Choroid plexus epithelial cell (primary cell): ENCODE measurements around the gene HSPE1.

ENCODE experiments used
- DNase-seq: peaks from one replicate; pipeline ENCODE4 v3.0.0-alpha.2; 2010; ENCODE audit warnings: low read depth
- H3K4me3 ChIP-seq: 2 replicates; pipeline ENCODE4 v1.5.1; 2011; ENCODE audit warnings: low read depth, mild to moderate bottlenecking, control low read depth, low read length, moderate library complexity
- TF ChIP-seq, protein P1 (sequence below): conservative IDR thresholded peaks from 2 replicates; pipeline ENCODE4 v1.5.1; 2011; ENCODE audit warnings: low read depth, mild to moderate bottlenecking, control low read depth, inconsistent platforms, low read length, moderate library complexity

HSPE1 gene

DNA sequence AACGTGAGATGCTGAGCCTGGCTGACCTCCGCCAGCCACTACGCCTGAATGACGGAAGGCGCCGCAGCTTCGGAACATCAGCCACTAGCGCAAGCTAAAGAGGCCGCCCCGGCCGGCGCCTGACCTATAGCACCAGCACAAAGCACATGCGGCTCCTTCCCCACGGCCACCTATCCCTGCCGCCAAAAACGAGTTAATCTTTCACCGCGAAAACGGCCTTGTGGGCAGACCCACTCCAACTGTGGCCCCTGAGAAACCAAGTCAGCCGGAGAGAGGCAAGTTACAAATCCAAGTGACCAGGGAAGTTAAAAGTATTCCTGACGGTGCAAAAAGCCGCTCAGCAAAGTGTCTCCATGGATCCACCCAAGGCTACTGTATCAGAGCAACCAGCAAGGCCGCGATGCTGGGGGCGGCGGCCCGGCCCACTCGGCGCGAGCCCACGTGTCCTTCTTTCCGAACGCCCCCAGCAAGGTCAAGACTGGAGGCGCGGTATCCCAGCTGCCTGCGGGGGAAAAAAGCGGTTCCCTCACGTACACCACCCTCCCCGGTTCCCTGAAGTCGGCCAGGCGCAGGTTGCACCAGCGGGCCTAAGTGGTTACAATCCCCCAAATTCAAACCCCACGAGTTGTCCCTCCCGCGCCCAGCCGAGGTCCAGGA lies 1.1 kb upstream of the HSPE1 start:
- peak; percentile 68 for DNase-seq
- TF ChIP-seq, protein P1, sequence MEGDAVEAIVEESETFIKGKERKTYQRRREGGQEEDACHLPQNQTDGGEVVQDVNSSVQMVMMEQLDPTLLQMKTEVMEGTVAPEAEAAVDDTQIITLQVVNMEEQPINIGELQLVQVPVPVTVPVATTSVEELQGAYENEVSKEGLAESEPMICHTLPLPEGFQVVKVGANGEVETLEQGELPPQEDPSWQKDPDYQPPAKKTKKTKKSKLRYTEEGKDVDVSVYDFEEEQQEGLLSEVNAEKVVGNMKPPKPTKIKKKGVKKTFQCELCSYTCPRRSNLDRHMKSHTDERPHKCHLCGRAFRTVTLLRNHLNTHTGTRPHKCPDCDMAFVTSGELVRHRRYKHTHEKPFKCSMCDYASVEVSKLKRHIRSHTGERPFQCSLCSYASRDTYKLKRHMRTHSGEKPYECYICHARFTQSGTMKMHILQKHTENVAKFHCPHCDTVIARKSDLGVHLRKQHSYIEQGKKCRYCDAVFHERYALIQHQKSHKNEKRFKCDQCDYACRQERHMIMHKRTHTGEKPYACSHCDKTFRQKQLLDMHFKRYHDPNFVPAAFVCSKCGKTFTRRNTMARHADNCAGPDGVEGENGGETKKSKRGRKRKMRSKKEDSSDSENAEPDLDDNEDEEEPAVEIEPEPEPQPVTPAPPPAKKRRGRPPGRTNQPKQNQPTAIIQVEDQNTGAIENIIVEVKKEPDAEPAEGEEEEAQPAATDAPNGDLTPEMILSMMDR, result no peak
- H3K4me3 ChIP-seq, result peak overlapping the region; percentile 89

DNA sequence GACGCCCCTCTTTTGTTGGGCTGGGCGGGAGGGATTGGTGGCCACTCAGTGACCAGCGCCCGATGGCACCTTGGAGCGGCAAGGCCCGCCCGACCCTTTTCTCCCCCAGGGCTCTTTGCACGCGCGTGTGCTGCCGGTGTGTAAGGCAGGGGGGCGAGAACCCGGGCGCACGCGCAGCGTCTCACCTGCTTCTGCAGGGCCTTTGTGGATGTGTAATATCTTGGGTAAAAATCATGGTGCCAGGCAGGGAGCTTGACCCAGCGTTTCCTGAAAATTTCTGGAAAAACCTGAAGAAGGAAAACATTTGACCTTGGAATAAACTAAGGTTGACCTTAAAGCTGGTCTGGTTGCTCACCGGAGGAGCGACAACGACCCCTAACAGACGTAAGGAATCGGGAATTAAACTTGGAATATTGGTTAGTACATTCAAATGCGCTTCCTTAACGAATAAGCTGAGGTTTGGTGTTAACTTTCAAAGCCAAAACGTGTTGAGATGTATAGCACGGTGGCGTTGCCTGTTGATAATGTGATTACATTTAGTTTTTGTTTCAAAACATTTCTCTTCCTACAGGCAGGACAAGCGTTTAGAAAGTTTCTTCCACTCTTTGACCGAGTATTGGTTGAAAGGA lies 438 bp downstream of the HSPE1 start:
- peak overlapping the region; percentile 89 for H3K4me3 ChIP-seq
- TF ChIP-seq, protein P1, result no peak
- peak; percentile 31 for DNase-seq

DNA sequence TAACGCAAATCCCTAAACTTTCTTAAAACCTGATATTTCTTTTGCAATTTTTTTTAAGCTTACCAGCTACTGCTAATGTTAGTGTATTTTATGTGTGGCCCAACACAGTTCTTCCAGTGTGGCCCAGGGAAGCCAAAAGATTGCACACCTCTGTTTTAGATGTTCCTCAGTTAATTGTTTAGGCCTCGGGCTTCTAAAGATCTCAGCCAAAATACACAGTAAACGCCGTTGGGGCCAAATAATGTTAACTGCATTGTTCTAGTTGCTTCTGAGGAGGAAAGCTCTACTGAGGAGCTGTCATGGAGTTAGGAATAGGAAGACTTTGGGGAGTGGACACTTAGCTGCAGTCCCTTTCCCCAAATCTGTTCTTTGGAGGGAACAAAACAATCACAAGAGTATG lies 2.0 kb downstream of the HSPE1 start:
- TF ChIP-seq, protein P1, result no peak
- no peak for DNase-seq
- no peak overlapping the region for H3K4me3 ChIP-seq

DNA sequence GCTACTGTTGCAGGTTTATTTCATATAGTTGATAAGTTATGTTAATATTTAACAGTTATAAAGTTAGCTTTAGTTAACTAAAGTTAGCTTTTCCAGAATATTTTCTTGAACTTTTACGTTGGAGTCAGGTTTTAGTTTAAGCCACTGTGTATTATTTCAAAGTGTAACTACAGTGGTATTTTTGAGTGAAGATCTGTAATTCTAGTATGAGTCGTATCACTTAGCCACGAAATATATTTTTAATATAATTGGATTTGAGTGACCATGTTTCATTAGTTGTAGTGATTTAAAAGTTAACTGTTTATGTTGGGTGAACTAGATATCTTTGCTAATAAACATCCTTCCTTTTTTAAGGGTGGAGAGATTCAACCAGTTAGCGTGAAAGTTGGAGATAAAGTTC lies 2.5 kb downstream of the HSPE1 start:
- TF ChIP-seq, protein P1, result no peak
- no peak overlapping the region for H3K4me3 ChIP-seq
- no peak for DNase-seq

DNA sequence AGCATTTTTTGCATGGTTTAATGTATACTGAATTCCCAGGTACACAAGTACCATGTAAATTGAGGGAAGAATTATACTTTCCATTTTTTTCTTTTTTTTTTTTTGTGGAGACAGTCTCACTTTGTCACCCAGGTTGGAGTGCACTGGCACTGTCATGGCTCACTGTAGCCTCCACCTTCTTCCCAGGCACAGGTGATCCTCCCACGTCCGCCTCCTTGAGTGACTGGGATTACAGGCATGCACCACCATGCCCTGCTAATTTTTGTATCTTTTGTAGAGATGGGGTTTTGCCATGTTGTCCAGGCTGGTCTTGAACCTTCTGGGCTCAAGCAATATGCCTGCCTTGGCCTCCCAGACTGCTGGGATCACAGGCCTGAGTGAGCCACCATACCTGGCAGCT lies 3.8 kb downstream of the HSPE1 start:
- DNase-seq, result no peak
- TF ChIP-seq, protein P1, result no peak
- H3K4me3 ChIP-seq, result no peak overlapping the region

DNA sequence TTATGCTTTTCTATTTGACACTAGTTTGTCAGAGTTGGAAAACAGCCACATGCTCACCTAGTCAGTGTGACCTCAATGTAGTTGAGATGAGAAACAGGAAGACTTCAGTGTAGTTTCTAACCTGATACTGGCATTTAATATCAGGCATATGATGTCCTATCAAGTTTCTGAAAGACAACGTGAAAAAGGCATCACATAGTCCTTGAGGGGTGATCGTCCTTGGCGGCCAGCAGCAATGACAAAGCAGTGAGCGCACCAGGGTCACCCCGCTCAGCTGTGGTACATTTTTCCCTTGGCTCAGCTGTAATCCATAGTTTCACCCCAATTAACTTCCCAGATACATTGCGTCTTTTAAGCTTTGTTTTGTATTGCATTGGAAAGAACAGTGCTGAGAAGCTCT lies 4.3 kb downstream of the HSPE1 start:
- H3K4me3 ChIP-seq, result no peak overlapping the region
- TF ChIP-seq, protein P1, result no peak
- DNase-seq, result no peak

DNA sequence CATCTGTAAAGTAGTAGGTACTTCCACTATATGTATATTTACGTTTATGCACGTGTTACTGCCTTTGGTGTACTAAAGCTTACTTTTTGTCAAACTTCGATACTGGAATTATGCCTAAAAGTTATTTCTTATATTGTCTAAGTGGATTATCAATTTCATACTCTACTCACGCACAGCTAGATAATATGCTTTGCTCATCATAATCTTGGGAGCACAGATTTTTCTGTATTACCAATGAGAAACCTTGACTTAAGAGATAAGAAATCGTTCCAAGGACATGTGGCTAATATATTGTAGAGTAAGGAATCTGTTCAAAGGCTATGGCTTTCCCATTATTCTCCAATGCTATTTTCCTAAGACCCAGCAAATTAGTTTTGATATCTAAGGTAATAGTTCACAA lies 6.5 kb downstream of the HSPE1 start:
- TF ChIP-seq, protein P1, result no peak
- DNase-seq, result no peak
- no peak overlapping the region for H3K4me3 ChIP-seq
